Brain pericyte (primary cell): ENCODE data around the gene POC1A.
"Not testable (repeated sequence)": the region's sequence is repeated elsewhere in the genome, so short reads cannot be mapped to it uniquely, and the experiment has no call there.

Experiments
- DNase-seq: peaks from one replicate; pipeline ENCODE4 v3.0.0-alpha.2; 2012; ENCODE audit warnings: low read depth, low spot score

Gene POC1A

GRCh38 chr3:52183786-52184445 lies 29.7 kb upstream of the POC1A start:
- DNase-seq: no peak

GRCh38 chr3:52182691-52183090 lies 28.5 kb upstream of the POC1A start:
- DNase-seq: no peak

GRCh38 chr3:52182196-52182595 lies 28.0 kb upstream of the POC1A start:
- no peak for DNase-seq

GRCh38 chr3:52181543-52181942 lies 27.3 kb upstream of the POC1A start:
- no peak for DNase-seq

- no peak for DNase-seq
Observed at GRCh38 chr3:52178537-52178936, 24.3 kb upstream of the POC1A start.

GRCh38 chr3:52178126-52178525 lies 23.9 kb upstream of the POC1A start:
- DNase-seq: not testable (repeated sequence)

GRCh38 chr3:52177701-52178042 lies 23.4 kb upstream of the POC1A start:
- DNase-seq: no peak

- no peak for DNase-seq
Observed at GRCh38 chr3:52176951-52177700, 22.9 kb upstream of the POC1A start.

- no peak for DNase-seq
Observed at GRCh38 chr3:52176180-52176752, 22.0 kb upstream of the POC1A start.

GRCh38 chr3:52175416-52176179 lies 21.4 kb upstream of the POC1A start:
- DNase-seq: no peak

GRCh38 chr3:52174896-52175295 lies 20.7 kb upstream of the POC1A start:
- DNase-seq: no peak

GRCh38 chr3:52173101-52173500 lies 18.9 kb upstream of the POC1A start:
- no peak for DNase-seq

- no peak for DNase-seq
Observed at GRCh38 chr3:52172262-52172757, 18.1 kb upstream of the POC1A start.

GRCh38 chr3:52171514-52172261 lies 17.5 kb upstream of the POC1A start:
- DNase-seq: no peak

GRCh38 chr3:52170217-52170616 lies 16.0 kb upstream of the POC1A start:
- DNase-seq: not testable (repeated sequence)

- no peak for DNase-seq
Observed at GRCh38 chr3:52167240-52167639, 13.0 kb upstream of the POC1A start.

- DNase-seq: no peak
Observed at GRCh38 chr3:52162250-52162872, 8.1 kb upstream of the POC1A start.

- DNase-seq: no peak
Observed at GRCh38 chr3:52159503-52159902, 5.3 kb upstream of the POC1A start.

- no peak for DNase-seq
Observed at GRCh38 chr3:52155912-52156311, 1.7 kb upstream of the POC1A start.

GRCh38 chr3:52153389-52154096 lies 680 bp downstream of the POC1A start:
- DNase-seq: no peak
